GM19324 (cell line): ENCODE results near the gene TANC1.

Source experiments
- ATAC-seq: cut with Tn5 transposase; IDR thresholded peaks from one replicate; pipeline ENCODE4 v1.9.1; 2021; ENCODE audit warnings: mild to moderate bottlenecking, moderate library complexity; ENCODE audit not compliant: unreplicated experiment, low FRiP score

Gene TANC1

GRCh38 chr2:159232456-159233170 lies 264.2 kb downstream of the TANC1 start:
- ATAC-seq = no peak

- ATAC-seq = no peak
Observed at GRCh38 chr2:159234868-159235267, 266.4 kb downstream of the TANC1 start.

- no peak for ATAC-seq
Observed at GRCh38 chr2:159243529-159243928, 275.1 kb downstream of the TANC1 start.

GRCh38 chr2:159246325-159246988 lies 278.0 kb downstream of the TANC1 start:
- no peak for ATAC-seq

- no peak for ATAC-seq
Observed at GRCh38 chr2:159249990-159250715, 281.7 kb downstream of the TANC1 start.

- no peak for ATAC-seq
Observed at GRCh38 chr2:159251296-159252173, 283.1 kb downstream of the TANC1 start.

- no peak for ATAC-seq
Observed at GRCh38 chr2:159252905-159253304, 284.5 kb downstream of the TANC1 start.

GRCh38 chr2:159256159-159256558 lies 287.7 kb downstream of the TANC1 start:
- ATAC-seq = no peak

GRCh38 chr2:159262226-159262625 lies 293.8 kb downstream of the TANC1 start:
- ATAC-seq = no peak

GRCh38 chr2:159262904-159263303 lies 294.5 kb downstream of the TANC1 start:
- no peak for ATAC-seq

- no peak for ATAC-seq
Observed at GRCh38 chr2:159265171-159265576, 296.7 kb downstream of the TANC1 start.

GRCh38 chr2:159266554-159266953 lies 298.1 kb downstream of the TANC1 start:
- ATAC-seq = no peak

GRCh38 chr2:159267921-159268320 lies 299.5 kb downstream of the TANC1 start:
- ATAC-seq = no peak

- no peak for ATAC-seq
Observed at GRCh38 chr2:159270744-159271379, 302.4 kb downstream of the TANC1 start.

GRCh38 chr2:159272156-159272555 lies 303.7 kb downstream of the TANC1 start:
- ATAC-seq = no peak

GRCh38 chr2:159275111-159275510 lies 306.7 kb downstream of the TANC1 start:
- no peak for ATAC-seq

- ATAC-seq = no peak
Observed at GRCh38 chr2:159279700-159280099, 311.3 kb downstream of the TANC1 start.

- ATAC-seq = no peak
Observed at GRCh38 chr2:159281002-159281401, 312.6 kb downstream of the TANC1 start.
